Keratinocyte (primary cell): Measurements from ENCODE around the gene HS1BP3. TPM values are rescaled to one million over a fixed set of nuclear protein-coding genes. Genes with fewer than 3 reads are reported as not detected.

Experiments
- DNase-seq: peaks from one replicate; pipeline ENCODE4 v3.0.0-alpha.2; 2011; ENCODE audit warnings: low read depth, missing footprints, low spot score
- FAIRE-seq: peaks from 2 replicates; lab custom pipeline; 2011; peaks lifted over from hg19 to GRCh38; lab: Jason Lieb, UNC
- H2AFZ ChIP-seq: 2 replicates; pipeline ENCODE4 v1.6.0; 2012; ENCODE audit warnings: low read length, control low read depth, inconsistent platforms; ENCODE audit not compliant: control insufficient read depth
- H3K27ac ChIP-seq: 2 replicates; pipeline ENCODE4 v1.5.1; 2011; ENCODE audit warnings: low read length; ENCODE audit not compliant: control insufficient read depth, insufficient read depth
- H3K27me3 ChIP-seq: 3 replicates; pipeline ENCODE4 v1.6.0; 2011; ENCODE audit warnings: low read length; ENCODE audit not compliant: control insufficient read depth, insufficient read depth; ENCODE audit errors: extremely low read depth
- H3K36me3 ChIP-seq, 2 experiments: 2 replicates in 1 of 2; 3 replicates in 1 of 2; pipeline ENCODE4 v1.5.1; 2011; ENCODE audit warnings: low read length in 2 of 2, mild to moderate bottlenecking in 1 of 2; ENCODE audit not compliant: control insufficient read depth in 2 of 2, insufficient read depth in 2 of 2; ENCODE audit errors: extremely low read depth in 1 of 2
- H3K4me1 ChIP-seq: 3 replicates; pipeline ENCODE4 v1.5.1; 2011; ENCODE audit warnings: low read length; ENCODE audit not compliant: control insufficient read depth, insufficient read depth; ENCODE audit errors: extremely low read depth
- H3K4me2 ChIP-seq: 3 replicates; pipeline ENCODE4 v1.6.0; 2011; ENCODE audit warnings: low read depth, low read length; ENCODE audit not compliant: control insufficient read depth, insufficient read depth; ENCODE audit errors: extremely low read depth
- H3K4me3 ChIP-seq, 3 experiments: fragments of 200-600 bp in 1 of 3; sonication (generic) in 1 of 3; 2 replicates in 2 of 3; 3 replicates in 1 of 3; pipeline ENCODE4 v1.5.1; 2011 to 2016; ENCODE audit warnings: low read length in 3 of 3, mild to moderate bottlenecking in 3 of 3, control low read depth in 2 of 3, inconsistent platforms in 1 of 3, low read depth in 1 of 3, mixed read lengths in 1 of 3, mixed run types in 1 of 3, moderate library complexity in 1 of 3; ENCODE audit not compliant: control insufficient read depth in 2 of 3, insufficient read depth in 2 of 3; ENCODE audit errors: extremely low read depth in 1 of 3
- H3K79me2 ChIP-seq: 2 replicates; pipeline ENCODE4 v1.6.0; 2012; ENCODE audit warnings: low read length; ENCODE audit not compliant: control insufficient read depth, insufficient read depth
- H3K9ac ChIP-seq: 3 replicates; pipeline ENCODE4 v1.6.0; 2011; ENCODE audit warnings: low read length; ENCODE audit not compliant: control insufficient read depth, insufficient read depth; ENCODE audit errors: extremely low read depth
- H3K9me1 ChIP-seq: 3 replicates; pipeline ENCODE4 v1.6.0; 2011; ENCODE audit warnings: low read length; ENCODE audit not compliant: control insufficient read depth, insufficient read depth; ENCODE audit errors: extremely low read depth
- H3K9me3 ChIP-seq: 2 replicates; pipeline ENCODE4 v1.5.1; 2012; ENCODE audit warnings: low read depth, low read length; ENCODE audit not compliant: control insufficient read depth
- H4K20me1 ChIP-seq: 3 replicates; pipeline ENCODE4 v1.6.0; 2011; ENCODE audit warnings: low read length; ENCODE audit not compliant: control insufficient read depth, insufficient read depth; ENCODE audit errors: extremely low read depth
- CTCF ChIP-seq, 3 experiments: IDR thresholded peaks in 1 of 3; conservative IDR thresholded peaks in 1 of 3; optimal IDR thresholded peaks in 1 of 3; 2 replicates in 2 of 3; 3 replicates in 1 of 3; pipeline versions ENCODE3 to v1.5.1; 2011; ENCODE audit warnings: low read length in 3 of 3, mild to moderate bottlenecking in 3 of 3, moderate library complexity in 2 of 3, control low read depth in 1 of 3, inconsistent platforms in 1 of 3; ENCODE audit not compliant: insufficient read depth in 2 of 3; ENCODE audit errors: extremely low read depth in 1 of 3
- EZH2 ChIP-seq: IDR thresholded peaks from one replicate; pipeline ENCODE4 v1.6.1; 2012; ENCODE audit warnings: inconsistent platforms, mild to moderate bottlenecking, low read length, moderate library complexity
- dilution Hi-C: fragments of 300-500 bp; cut with MboI; formaldehyde crosslinking; loops from one replicate; pipeline ENCODE4 v1.7.0; 2020; ENCODE audit warnings: low sequenced_read_pairs; ENCODE audit not compliant: extremely low pct_ligation_motif_present
- polyA minus RNA-seq, 3 experiments: library from RNA; depleted of rRNA, polyadenylated mRNA; stranded (reverse); fragments of >200 nt; gene quantifications; 1 replicate in 1 of 3; 2 replicates in 1 of 3; 3 replicates in 1 of 3; pipeline ENCODE4 v1.2.3, GENCODE V29; 2011
- polyA plus RNA-seq, 5 experiments: library from polyadenylated mRNA; depleted of rRNA in 3 of 5; stranded (reverse) in 3 of 5; stranded (forward) in 1 of 5; unstranded in 1 of 5; fragments of >200 nt; gene quantifications; 1 replicate in 1 of 5; 2 replicates in 3 of 5; 3 replicates in 1 of 5; pipeline versions ENCODE4 v1.2.1 to v1.2.3, GENCODE V29; 2011 to 2012; ENCODE audit warnings: missing spikeins in 2 of 5, low read depth in 1 of 5, low replicate concordance in 1 of 5

The HS1BP3 gene
- 18.5 to 21.2 TPM (median 20.7 TPM) in 3 replicates for polyA plus RNA-seq
- polyA plus RNA-seq (2011; ENCODE audit: low read depth) = 8.0 TPM
- polyA plus RNA-seq (2011; cell fraction: cytosol; rRNA removed) = 15.3 and 23.3 TPM in 2 replicates
- polyA plus RNA-seq (2011; cell fraction: nucleus; rRNA removed) = 33.3 and 38.2 TPM in 2 replicates
- polyA plus RNA-seq (2012; ENCODE audit: low replicate concordance) = 16.6 and 22.0 TPM in 2 replicates
- polyA minus RNA-seq = 17.6 to 31.8 TPM (median 21.3 TPM) in 3 replicates
- 19.2 TPM for polyA minus RNA-seq (2011; cell fraction: cytosol; rRNA and poly(A)+ RNA removed)
- polyA minus RNA-seq (2011; cell fraction: nucleus; rRNA and poly(A)+ RNA removed) = 13.4 and 17.9 TPM in 2 replicates

GRCh38 chr2:20650877-20651730 is at the start of gene HS1BP3:
HS1BP3 (minus strand) TSS chr2:20651098; CDS start chr2:20651063, 35 bp downstream.
- H4K20me1 ChIP-seq = no peaks in the 10 kb centered on the region
- H3K79me2 ChIP-seq = peaks cover 28% of the 10 kb centered on the region
- dilution Hi-C loops = no loop called here
- no peaks in the 10 kb centered on the region for H3K9me1 ChIP-seq
- peak within 1 kb of the TSS; percentile 89 for H2AFZ ChIP-seq
- peak within 1 kb of the TSS; percentile 93 for H3K4me2 ChIP-seq
- H3K4me1 ChIP-seq = peaks cover 16% of the 10 kb centered on the region
- H3K9ac ChIP-seq = peak within 1 kb of the TSS; percentile 96
- H3K4me3 ChIP-seq = peak within 1 kb of the TSS; percentile 69 to 88 (median 69)
- no peak for DNase-seq
- FAIRE-seq = peak; percentile 9
- no peaks in the 10 kb centered on the region for H3K27me3 ChIP-seq
- no peaks in the 10 kb centered on the region for H3K9me3 ChIP-seq
- peak within 1 kb of the TSS; percentile 93 for H3K27ac ChIP-seq
- TF ChIP-seq CTCF (optimal IDR thresholded peaks at IDR 0.05 in 1 of 3, IDR thresholded peaks at IDR 0.05 in 1 of 3, conservative IDR thresholded peaks at IDR 0.05 in 1 of 3; ENCODE audit: extremely low read depth in 1 of 3, insufficient read depth in 2 of 3, low read length in 3 of 3) = peak; percentile 45 to 95 (median 68)
- no peak for TF ChIP-seq EZH2
- H3K36me3 ChIP-seq = peaks cover 0 to 1% of the 10 kb centered on the region in 2 experiments

GRCh38 chr2:20698916-20699613 is 48.2 kb upstream of the HS1BP3 start:
- no peak for DNase-seq
- dilution Hi-C loops = no loop called here
- H3K27me3 ChIP-seq = no peaks in the 10 kb centered on the region
- H3K9me3 ChIP-seq = no peaks in the 10 kb centered on the region
- H3K4me1 ChIP-seq = no peaks in the 10 kb centered on the region
- no peak overlapping the region for H3K4me3 ChIP-seq
- peaks cover 0 to 1% of the 10 kb centered on the region in 2 experiments for H3K36me3 ChIP-seq
- FAIRE-seq = no peak
- TF ChIP-seq CTCF (optimal IDR thresholded peaks at IDR 0.05 in 1 of 3, IDR thresholded peaks at IDR 0.05 in 1 of 3, conservative IDR thresholded peaks at IDR 0.05 in 1 of 3; ENCODE audit: extremely low read depth in 1 of 3, insufficient read depth in 2 of 3, low read length in 3 of 3) = no peak
- TF ChIP-seq EZH2 = no peak
- H3K4me2 ChIP-seq = no peak overlapping the region
- H2AFZ ChIP-seq = no peak overlapping the region
- H3K79me2 ChIP-seq = no peaks in the 10 kb centered on the region
- no peak overlapping the region for H3K27ac ChIP-seq
- H4K20me1 ChIP-seq = no peaks in the 10 kb centered on the region
- no peaks in the 10 kb centered on the region for H3K9me1 ChIP-seq
- no peak overlapping the region for H3K9ac ChIP-seq
